GM20000 (cell line): ENCODE measurements around the gene CYP11A1.
"Not testable (repeated sequence)": the region's sequence is repeated elsewhere in the genome, so short reads cannot be mapped to it uniquely, and the experiment has no call there.

Experiments used
- DNase-seq: peaks from one replicate; pipeline ENCODE4 v3.0.0; 2012; ENCODE audit warnings: low spot score
- CTCF ChIP-seq: IDR thresholded peaks from 2 replicates; pipeline ENCODE4 v1.5.1; 2012; ENCODE audit warnings: mild to moderate bottlenecking, control low read depth; ENCODE audit errors: extremely low read depth, missing control alignments

The CYP11A1 gene

GRCh38 chr15:74390647-74391288 lies 23.3 kb upstream of the CYP11A1 start:
- TF ChIP-seq CTCF, result no peak

GRCh38 chr15:74390049-74390646 lies 22.7 kb upstream of the CYP11A1 start:
- DNase-seq, result not testable (repeated sequence)

More at GRCh38 chr15:74390647-74391288, 23.3 kb upstream of the CYP11A1 start:
- DNase-seq, result no peak

- no peak for DNase-seq
- no peak for TF ChIP-seq CTCF
Observed at GRCh38 chr15:74389241-74390048, 22.0 kb upstream of the CYP11A1 start.

GRCh38 chr15:74388363-74388951 lies 21.0 kb upstream of the CYP11A1 start:
- DNase-seq, result no peak
- TF ChIP-seq CTCF, result no peak

- no peak for TF ChIP-seq CTCF
- no peak for DNase-seq
Observed at GRCh38 chr15:74387621-74388362, 20.3 kb upstream of the CYP11A1 start.

GRCh38 chr15:74387141-74387541 lies 19.7 kb upstream of the CYP11A1 start:
- no peak for TF ChIP-seq CTCF
- DNase-seq, result no peak

- no peak for TF ChIP-seq CTCF
- no peak for DNase-seq
Observed at GRCh38 chr15:74386496-74387140, 19.2 kb upstream of the CYP11A1 start.
